ENCODE results near the gene NDUFB10.
A peak's percentile ranks its signal among the peaks of the same experiment; 100 is the strongest.

Gene NDUFB10

GRCh38 chr16:1999866-2000514, 40.7 kb downstream of the NDUFB10 start:
- H3K36me3 ChIP-seq (ENCODE audit: control insufficient read depth, insufficient read depth, low read length): peaks cover 75% of the 10 kb centered on the region
- no peaks in the 10 kb centered on the region for H3K9me3 ChIP-seq (ENCODE audit: control insufficient read depth, insufficient read depth, low read depth, low read length)

GRCh38 chr16:2001035-2001434, 41.7 kb downstream of the NDUFB10 start:
- Histone ChIP-seq H3K4me3 (ENCODE audit: low read depth, low read length) (no peak overlapping the region), H3K36me3 (ENCODE audit: control insufficient read depth, insufficient read depth, low read length) (peaks cover 70% of the 10 kb centered on the region), H3K27me3 (ENCODE audit: control insufficient read depth, insufficient read depth, low read length) (no peaks in the 10 kb centered on the region), H3K9me3 (ENCODE audit: control insufficient read depth, insufficient read depth, low read depth, low read length) (no peaks in the 10 kb centered on the region), H3K4me1 (ENCODE audit: control insufficient read depth, insufficient read depth, low read length) (peaks cover 22% of the 10 kb centered on the region), H3K9ac (ENCODE audit: low read length) (no peak overlapping the region), H3K27ac (ENCODE audit: low read depth, low read length) (no peak overlapping the region)

More at GRCh38 chr16:1999866-2000514, 40.7 kb downstream of the NDUFB10 start:
- Histone ChIP-seq H3K4me3 (ENCODE audit: low read depth, low read length) (no peak overlapping the region), H3K27ac (ENCODE audit: low read depth, low read length) (no peak overlapping the region), H3K4me1 (ENCODE audit: control insufficient read depth, insufficient read depth, low read length) (peaks cover 14% of the 10 kb centered on the region), H3K9ac (ENCODE audit: low read length) (no peak overlapping the region), H3K27me3 (ENCODE audit: control insufficient read depth, insufficient read depth, low read length) (no peaks in the 10 kb centered on the region)

GRCh38 chr16:2001456-2002355, 42.4 kb downstream of the NDUFB10 start:
- H3K9ac ChIP-seq (ENCODE audit: low read length): no peak overlapping the region

GRCh38 chr16:2002406-2003230, 43.3 kb downstream of the NDUFB10 start:
- no peak overlapping the region for H3K9ac ChIP-seq (ENCODE audit: low read length)
- peaks cover 31% of the 10 kb centered on the region for H3K4me1 ChIP-seq (ENCODE audit: control insufficient read depth, insufficient read depth, low read length)
- H3K4me3 ChIP-seq (ENCODE audit: low read depth, low read length): no peak overlapping the region
- no peak overlapping the region for H3K27ac ChIP-seq (ENCODE audit: low read depth, low read length)
- H3K9me3 ChIP-seq (ENCODE audit: control insufficient read depth, insufficient read depth, low read depth, low read length): no peaks in the 10 kb centered on the region
- peaks cover 65% of the 10 kb centered on the region for H3K36me3 ChIP-seq (ENCODE audit: control insufficient read depth, insufficient read depth, low read length)
- H3K27me3 ChIP-seq (ENCODE audit: control insufficient read depth, insufficient read depth, low read length): no peaks in the 10 kb centered on the region

More at GRCh38 chr16:2001456-2002355, 42.4 kb downstream of the NDUFB10 start:
- Histone ChIP-seq H3K9me3 (ENCODE audit: control insufficient read depth, insufficient read depth, low read depth, low read length) (no peaks in the 10 kb centered on the region), H3K4me1 (ENCODE audit: control insufficient read depth, insufficient read depth, low read length) (peaks cover 26% of the 10 kb centered on the region), H3K4me3 (ENCODE audit: low read depth, low read length) (no peak overlapping the region), H3K36me3 (ENCODE audit: control insufficient read depth, insufficient read depth, low read length) (peaks cover 70% of the 10 kb centered on the region), H3K27ac (ENCODE audit: low read depth, low read length) (no peak overlapping the region), H3K27me3 (ENCODE audit: control insufficient read depth, insufficient read depth, low read length) (no peaks in the 10 kb centered on the region)

GRCh38 chr16:2003231-2003826, 44.0 kb downstream of the NDUFB10 start:
- H3K27ac ChIP-seq (ENCODE audit: low read depth, low read length): no peak overlapping the region
- H3K9me3 ChIP-seq (ENCODE audit: control insufficient read depth, insufficient read depth, low read depth, low read length): no peaks in the 10 kb centered on the region
- no peak overlapping the region for H3K4me3 ChIP-seq (ENCODE audit: low read depth, low read length)
- H3K36me3 ChIP-seq (ENCODE audit: control insufficient read depth, insufficient read depth, low read length): peaks cover 63% of the 10 kb centered on the region
- H3K4me1 ChIP-seq (ENCODE audit: control insufficient read depth, insufficient read depth, low read length): peaks cover 37% of the 10 kb centered on the region
- no peaks in the 10 kb centered on the region for H3K27me3 ChIP-seq (ENCODE audit: control insufficient read depth, insufficient read depth, low read length)
- peak overlapping the region; percentile 23 for H3K9ac ChIP-seq (ENCODE audit: low read length)

GRCh38 chr16:2003827-2004641, 44.7 kb downstream of the NDUFB10 start:
- no peaks in the 10 kb centered on the region for H3K9me3 ChIP-seq (ENCODE audit: control insufficient read depth, insufficient read depth, low read depth, low read length)
- H3K27me3 ChIP-seq (ENCODE audit: control insufficient read depth, insufficient read depth, low read length): no peaks in the 10 kb centered on the region
- peaks cover 56% of the 10 kb centered on the region for H3K36me3 ChIP-seq (ENCODE audit: control insufficient read depth, insufficient read depth, low read length)
- peak overlapping the region; percentile 23 for H3K9ac ChIP-seq (ENCODE audit: low read length)
- H3K27ac ChIP-seq (ENCODE audit: low read depth, low read length): no peak overlapping the region
- H3K4me3 ChIP-seq (ENCODE audit: low read depth, low read length): peak overlapping the region; percentile 23
- H3K4me1 ChIP-seq (ENCODE audit: control insufficient read depth, insufficient read depth, low read length): peaks cover 42% of the 10 kb centered on the region

- H3K9ac ChIP-seq (ENCODE audit: low read length): peak overlapping the region; percentile 2
- no peak overlapping the region for H3K4me3 ChIP-seq (ENCODE audit: low read depth, low read length)
- peaks cover 43% of the 10 kb centered on the region for H3K4me1 ChIP-seq (ENCODE audit: control insufficient read depth, insufficient read depth, low read length)
- peaks cover 47% of the 10 kb centered on the region for H3K36me3 ChIP-seq (ENCODE audit: control insufficient read depth, insufficient read depth, low read length)
- H3K9me3 ChIP-seq (ENCODE audit: control insufficient read depth, insufficient read depth, low read depth, low read length): no peaks in the 10 kb centered on the region
- H3K27ac ChIP-seq (ENCODE audit: low read depth, low read length): no peak overlapping the region
- no peaks in the 10 kb centered on the region for H3K27me3 ChIP-seq (ENCODE audit: control insufficient read depth, insufficient read depth, low read length)
These were observed 45.6 kb downstream of the NDUFB10 start for GRCh38 chr16:2004795-2005517.

GRCh38 chr16:2005646-2006045, 46.3 kb downstream of the NDUFB10 start:
- Histone ChIP-seq H3K36me3 (ENCODE audit: control insufficient read depth, insufficient read depth, low read length) (peaks cover 41% of the 10 kb centered on the region), H3K4me3 (ENCODE audit: low read depth, low read length) (no peak overlapping the region), H3K27ac (ENCODE audit: low read depth, low read length) (no peak overlapping the region), H3K27me3 (ENCODE audit: control insufficient read depth, insufficient read depth, low read length) (no peaks in the 10 kb centered on the region), H3K4me1 (ENCODE audit: control insufficient read depth, insufficient read depth, low read length) (peaks cover 50% of the 10 kb centered on the region), H3K9ac (ENCODE audit: low read length) (no peak overlapping the region), H3K9me3 (ENCODE audit: control insufficient read depth, insufficient read depth, low read depth, low read length) (no peaks in the 10 kb centered on the region)

GRCh38 chr16:2006317-2006716, 47.0 kb downstream of the NDUFB10 start:
- Histone ChIP-seq H3K36me3 (ENCODE audit: control insufficient read depth, insufficient read depth, low read length) (peaks cover 34% of the 10 kb centered on the region), H3K9ac (ENCODE audit: low read length) (no peak overlapping the region), H3K27ac (ENCODE audit: low read depth, low read length) (no peak overlapping the region)

More at GRCh38 chr16:2006317-2006716, 47.0 kb downstream of the NDUFB10 start:
- Histone ChIP-seq H3K4me3 (ENCODE audit: low read depth, low read length) (no peak overlapping the region), H3K4me1 (ENCODE audit: control insufficient read depth, insufficient read depth, low read length) (peaks cover 50% of the 10 kb centered on the region), H3K9me3 (ENCODE audit: control insufficient read depth, insufficient read depth, low read depth, low read length) (no peaks in the 10 kb centered on the region), H3K27me3 (ENCODE audit: control insufficient read depth, insufficient read depth, low read length) (no peaks in the 10 kb centered on the region)
